Activated gamma-delta T cell treated with Interleukin-2 at 50 U/mL for 16 hours (primary cell): ENCODE measurements around the gene ACSBG1.
A peak's percentile ranks its signal among the peaks of the same experiment; 100 is the strongest.
"Not testable (repeated sequence)": the region's sequence is repeated elsewhere in the genome, so short reads cannot be mapped to it uniquely, and the experiment has no call there.

Experiments used
- DNase-seq: peaks from one replicate; pipeline ENCODE4 v3.0.0-alpha.2; 2020

The ACSBG1 gene

DNA sequence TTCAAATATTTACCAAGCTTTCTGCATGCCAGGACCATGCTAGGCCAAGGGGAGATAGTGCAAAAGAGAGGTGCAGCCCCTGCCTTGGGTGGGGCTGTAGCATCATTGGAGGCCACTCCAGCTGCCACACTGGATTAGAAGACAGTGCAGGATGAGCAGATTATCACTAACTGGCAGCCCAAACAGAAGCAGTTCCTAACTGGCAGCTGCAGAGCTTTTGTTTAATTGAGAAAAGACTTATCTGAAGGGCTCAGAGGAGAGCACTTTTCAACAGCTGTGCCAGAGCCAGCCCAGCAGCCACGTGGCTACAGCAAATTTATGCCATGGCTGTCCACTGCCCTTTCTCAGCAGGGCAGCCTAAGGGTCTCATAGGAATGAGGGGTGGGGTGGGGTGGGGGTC lies 13.5 kb upstream of the ACSBG1 start:
- DNase-seq: no peak

DNA sequence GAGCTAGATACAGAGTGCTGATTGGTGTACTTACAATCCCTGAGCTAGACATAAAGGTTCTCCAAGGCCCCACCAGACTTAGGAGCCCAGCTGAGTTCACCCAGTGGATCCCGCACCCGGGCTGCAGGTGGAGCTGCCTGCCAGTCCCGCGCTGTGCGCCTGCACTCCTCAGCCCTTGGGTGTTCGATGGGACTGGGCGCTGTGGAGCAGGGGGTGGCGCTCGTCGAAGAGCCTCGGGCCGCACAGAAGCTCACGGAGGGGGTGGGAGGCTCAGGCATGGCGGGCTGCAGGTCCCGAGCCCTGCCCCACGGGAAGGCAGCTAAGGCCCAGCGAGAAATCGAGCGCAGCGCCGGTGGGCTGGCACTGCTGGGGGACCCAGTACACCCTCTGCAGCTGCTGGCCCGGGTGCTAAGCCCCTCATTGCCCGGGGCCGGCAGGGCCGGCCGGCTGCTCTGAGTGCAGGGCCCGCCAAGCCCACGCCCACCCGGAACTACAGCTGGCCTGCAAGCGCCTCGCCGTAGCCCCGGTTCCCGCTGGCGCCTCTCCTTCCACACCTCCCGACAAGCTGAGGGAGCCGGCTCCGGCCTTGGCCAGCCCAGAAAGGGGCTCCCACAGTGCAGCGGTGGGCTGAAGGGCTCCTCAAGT lies 11.7 kb upstream of the ACSBG1 start:
- not testable (repeated sequence) for DNase-seq

DNA sequence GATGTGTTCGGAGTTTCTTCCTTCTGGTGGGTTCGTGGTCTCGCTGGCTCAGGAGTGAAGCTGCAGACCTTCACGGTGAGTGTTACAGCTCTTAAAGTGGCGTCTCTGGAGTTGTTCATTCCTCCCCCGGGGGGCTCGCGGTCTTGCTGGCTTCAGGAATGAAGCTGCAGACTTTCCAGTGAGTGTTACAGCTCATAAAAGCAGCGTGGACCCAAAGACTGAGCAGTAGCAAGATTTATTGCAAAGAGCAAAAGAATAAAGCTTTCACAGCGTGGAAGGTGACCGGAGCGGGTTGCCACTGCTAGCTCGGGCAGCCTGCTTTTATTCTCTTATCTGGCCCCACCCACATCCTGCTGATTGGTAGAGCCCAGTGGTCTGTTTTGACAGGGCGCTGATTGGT lies 11.0 kb upstream of the ACSBG1 start:
- DNase-seq: not testable (repeated sequence)

DNA sequence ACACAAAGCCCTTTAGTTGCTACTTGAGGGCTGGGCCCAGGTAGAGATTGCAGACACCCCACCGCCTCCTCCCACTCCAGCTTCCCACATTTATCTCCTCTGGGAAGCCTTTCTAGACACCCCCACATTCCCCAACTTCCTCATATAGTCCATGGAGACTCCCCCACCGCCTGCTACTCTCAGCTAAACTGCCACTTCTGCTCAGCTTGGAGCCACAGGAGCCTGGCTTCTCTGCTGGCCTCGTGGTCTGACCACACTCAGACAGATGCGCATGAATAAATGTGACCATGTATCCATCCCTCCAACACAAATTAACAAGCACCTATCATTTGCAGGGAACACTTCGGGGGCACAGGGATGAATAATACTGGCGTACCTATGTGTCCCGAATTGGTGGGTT lies 10.5 kb upstream of the ACSBG1 start:
- no peak for DNase-seq

DNA sequence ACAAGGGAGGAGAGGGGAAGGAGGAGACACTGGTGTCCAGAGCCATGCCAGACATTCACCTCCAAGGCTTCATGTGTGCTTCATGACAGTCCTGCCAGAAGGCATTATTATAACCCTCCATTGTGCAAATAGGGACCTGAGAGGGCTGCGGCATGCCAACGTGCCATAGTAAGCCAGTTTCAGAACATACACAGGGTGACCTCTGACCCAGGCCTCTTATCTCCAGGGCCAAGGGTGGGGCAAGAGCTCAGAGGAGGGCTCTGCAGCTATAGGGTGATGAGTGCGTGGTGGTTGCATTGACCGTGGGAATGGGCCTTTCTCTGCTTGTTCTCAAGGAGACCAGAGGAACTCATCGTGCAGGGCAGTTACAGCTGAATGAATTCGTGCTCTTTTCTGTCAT lies 9.7 kb upstream of the ACSBG1 start:
- DNase-seq: no peak

DNA sequence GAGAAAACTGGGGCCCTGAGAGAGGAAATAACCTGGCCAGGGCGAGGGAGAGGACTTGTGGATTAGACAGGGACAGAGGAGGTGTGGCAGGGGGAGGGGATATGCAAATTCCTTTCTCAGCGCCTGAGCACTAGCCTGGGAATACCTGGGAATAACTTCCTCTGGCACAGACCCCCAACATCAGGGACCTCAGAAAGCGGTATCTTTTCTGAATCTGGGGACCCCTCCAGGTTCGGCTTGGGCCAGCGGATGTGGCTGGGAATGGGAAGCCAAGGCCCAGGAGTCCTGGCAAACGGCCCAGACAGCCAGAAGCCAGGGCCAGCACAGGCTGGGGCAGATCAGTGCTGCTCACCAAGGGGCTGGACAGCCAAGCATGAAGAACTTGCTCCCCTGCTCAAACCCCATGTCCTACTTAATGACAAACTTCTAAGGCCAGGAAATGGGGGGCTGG lies 9.2 kb upstream of the ACSBG1 start:
- DNase-seq: no peak

DNA sequence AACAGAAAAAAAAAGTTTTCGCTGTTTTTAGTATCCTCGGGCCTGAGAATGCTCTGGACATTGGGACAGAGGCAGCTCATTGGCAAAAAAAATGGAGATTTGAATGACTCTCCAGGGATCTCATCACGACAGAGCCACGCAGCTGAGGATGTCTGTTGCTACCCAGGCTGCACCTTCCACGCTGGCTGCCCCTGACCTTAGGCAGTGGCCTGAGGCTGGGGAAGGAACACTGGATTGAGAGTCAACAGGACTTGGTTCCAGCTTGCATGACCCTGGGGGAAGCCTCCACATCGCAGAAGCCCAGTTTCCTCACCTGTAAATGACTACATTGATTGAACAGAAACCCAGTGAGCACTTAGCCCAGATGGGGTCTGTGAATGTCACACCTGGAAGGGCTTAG lies 8.7 kb upstream of the ACSBG1 start:
- DNase-seq: no peak

DNA sequence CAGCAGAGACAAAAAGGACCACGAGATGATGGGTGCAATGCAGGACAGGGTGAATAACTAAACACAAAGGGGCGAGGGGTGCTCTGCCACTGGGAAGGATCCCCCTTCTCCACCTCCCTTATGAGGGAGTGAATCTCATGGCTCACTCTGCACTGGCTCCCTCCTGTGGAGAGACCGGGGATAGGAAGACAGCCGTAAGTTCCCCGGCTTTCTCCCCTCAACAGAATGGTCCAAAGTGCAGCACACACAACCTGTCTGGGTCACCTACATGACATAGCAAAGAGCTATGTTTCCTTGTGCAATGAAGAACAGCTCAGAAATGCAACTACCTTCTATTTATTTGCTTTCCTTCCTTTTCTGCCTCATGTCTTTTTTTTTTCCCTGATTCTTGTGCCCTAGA lies 7.8 kb upstream of the ACSBG1 start:
- no peak for DNase-seq

DNA sequence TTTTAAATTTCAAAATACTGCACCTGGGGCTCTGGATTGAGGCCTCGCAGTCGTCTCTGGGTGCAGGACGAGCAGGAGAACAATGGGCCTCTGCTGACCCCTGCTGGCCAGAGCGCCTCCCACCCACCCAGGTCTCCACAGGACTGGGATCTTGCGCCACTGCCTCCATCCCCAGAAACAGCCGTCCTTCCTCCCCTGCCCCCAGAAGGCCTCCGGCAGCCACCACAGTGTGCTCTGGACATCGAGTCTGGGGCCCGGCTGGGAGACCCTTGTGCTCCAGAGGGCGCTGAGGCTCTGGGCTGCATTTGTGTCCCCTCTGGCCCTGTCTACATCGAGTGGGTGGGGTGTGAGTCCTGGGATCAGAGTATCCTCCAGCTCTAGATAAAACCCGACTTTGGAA lies 6.7 kb upstream of the ACSBG1 start:
- DNase-seq: peak; percentile 82

DNA sequence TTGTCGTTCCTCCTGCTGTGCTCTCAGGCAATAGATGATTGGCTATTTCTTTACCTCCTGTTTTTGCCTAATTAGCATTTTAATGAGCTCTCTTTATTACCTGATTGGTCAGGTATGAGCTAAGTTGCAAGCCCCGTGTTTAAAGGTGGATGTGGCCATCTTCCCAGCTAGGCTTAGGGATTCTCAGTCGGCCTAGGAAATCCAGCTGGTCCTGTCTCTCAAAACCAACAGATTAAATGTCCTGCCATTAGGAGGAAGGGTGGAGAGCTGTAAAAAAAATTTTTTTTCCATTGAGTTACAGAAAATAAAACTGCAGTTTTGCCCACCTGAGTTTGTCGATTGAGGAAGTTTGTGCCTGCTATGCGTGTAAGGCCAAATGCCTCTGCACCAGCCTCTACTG lies 5.4 kb upstream of the ACSBG1 start:
- DNase-seq: no peak

DNA sequence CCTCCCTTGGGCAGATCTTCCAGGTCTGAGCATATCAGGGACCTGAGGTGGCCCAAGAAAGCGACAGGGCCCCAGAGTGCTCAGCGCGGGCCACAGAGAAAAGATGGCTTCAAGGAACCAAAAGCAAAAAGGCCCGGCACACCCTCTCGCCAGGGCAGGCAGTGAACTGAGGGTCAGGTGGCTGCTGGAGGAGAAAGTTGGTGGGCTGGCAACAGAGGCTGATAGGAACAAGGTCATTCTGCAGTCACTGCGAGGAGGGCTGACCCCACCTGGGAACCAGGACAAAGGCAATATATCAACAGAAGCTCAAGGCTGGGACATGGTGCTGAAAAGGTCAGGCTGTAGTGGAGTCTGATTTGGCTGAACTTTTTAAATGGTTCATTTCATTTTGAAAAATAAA lies 2.8 kb upstream of the ACSBG1 start:
- no peak for DNase-seq

DNA sequence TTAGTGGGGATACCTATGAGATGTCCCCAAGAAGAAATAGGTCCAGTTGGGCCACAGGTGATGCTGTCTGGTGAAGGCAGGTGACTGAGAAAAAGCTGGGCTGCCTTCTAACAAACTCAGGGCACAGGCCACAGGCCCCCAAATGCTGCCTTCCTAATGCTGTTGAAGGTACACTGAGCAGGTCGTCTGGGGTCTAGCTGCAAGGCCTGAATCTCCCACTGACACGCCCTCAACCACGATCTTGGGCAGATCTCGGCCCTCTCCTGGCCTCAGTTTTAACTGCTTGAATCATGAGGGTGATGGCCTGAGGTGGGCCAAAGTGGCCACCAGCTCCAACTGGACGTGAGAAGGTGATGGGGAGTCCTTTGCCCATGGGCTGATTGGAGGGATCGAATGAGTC lies 2.1 kb upstream of the ACSBG1 start:
- DNase-seq: no peak

DNA sequence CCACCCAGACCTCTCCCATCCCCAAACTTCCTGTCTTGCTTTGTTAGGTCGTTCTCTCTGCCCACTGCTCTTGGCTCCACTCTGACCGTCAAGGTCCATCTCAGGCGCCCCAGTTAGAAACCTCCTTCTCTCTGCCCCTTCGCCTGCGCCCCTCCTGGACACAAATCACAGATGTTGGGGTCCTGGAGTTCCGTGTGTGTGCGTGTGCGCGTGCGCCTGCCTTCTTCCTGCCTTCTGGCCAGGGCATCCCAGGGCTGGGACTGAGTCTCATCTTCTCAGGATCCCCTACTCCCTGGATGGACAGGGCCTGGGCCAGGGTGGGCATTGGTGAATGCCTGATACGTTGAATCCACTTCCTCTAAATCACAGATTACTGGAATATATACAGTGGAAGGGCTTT lies 869 bp downstream of the ACSBG1 start:
- DNase-seq: no peak

DNA sequence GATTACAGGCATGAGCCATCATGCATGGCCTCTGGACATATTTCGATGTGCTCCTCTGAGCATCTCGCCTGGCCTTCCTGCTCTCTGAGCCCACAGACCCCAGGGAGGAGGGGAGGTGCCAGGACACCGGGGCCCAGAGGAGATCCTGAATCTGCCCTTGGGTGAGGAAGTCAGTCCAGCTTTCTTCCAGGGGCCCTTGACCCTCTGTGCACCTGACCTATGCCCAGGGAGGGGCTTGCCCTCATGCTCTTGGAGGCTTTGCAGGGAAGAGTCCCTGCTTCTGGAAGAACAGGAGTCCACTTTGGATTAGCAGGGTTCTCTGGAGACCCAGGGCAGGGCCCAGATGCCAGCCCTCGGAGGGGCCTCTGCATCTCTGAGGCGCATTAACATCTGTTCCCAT lies 1.4 kb downstream of the ACSBG1 start:
- no peak for DNase-seq

DNA sequence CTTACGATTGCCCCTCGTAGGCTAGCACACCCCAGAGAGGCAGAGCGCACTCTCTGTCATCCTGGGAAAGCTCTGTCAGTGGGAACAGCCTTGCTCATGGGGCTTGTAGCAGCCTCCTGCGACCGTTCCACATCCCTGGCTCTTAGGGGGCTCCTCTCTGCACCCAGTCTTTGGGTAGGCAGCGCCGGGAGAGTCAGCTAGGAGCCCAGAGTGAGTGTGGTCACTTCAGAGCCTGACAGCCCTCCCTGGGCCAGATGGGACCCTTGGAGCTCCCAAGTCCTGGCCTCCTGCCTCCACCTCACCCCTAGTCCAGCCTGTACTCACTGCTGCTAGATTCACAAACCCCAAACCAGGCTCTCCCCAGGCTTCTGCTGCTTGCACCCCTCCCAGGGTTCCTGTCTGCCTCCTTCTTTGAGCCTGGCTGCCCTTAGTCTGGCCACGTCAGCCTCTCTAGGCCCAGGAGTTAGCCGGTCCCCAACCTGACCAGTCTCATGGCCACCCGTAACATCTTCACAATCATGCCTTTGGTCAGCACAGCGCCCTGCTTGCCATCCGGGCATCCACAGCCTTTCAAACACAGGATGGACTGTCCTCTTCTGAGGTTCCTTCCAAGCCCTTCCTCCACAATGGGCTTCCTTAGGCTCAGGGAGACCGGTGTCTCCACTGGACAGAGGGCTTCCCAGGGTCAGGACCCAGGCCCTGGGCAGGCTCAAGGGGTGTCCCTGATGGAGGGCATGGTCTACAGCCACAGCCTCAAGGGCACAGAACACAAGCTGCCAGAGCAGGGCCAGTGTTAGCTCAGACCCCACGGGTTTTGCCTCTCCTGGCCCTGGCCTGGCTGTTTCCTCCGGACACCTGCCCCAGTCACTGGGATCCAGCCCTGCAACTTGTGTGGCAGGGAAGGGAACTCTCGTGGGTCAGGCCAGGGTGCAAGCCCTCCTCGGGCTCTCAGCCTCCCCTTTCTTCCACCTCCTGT lies 4.6 kb downstream of the ACSBG1 start:
- DNase-seq: no peak

DNA sequence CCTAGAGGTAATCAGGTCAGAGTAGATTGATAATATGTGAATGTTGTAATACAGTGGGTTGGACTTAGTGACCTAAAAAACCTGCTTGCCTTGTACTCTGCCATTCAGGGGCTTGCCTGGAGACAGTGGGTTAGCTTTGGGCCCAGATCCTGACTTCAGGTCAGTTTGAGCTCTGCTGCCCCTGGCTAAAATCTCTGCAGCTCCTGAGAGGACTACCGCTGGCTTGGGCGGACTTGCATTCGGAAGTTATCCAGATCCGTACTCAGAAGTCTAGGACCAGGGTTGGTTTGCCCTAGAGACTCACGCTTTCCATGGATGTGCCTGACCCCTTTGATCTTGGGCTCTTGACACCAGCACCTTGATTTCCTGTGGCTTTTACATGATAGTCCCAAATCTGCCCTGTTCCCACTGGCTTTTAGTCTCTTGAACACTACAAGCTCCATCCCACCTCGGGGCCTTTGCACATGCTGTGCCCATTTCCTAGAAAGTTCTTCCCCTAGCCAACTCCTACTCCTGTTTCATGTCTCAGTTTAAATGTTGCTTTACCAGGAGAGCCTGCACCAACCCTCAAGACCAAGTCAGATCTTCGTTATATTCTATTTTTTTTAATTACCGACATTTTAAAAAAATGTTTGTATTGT lies 5.9 kb downstream of the ACSBG1 start:
- no peak for DNase-seq

DNA sequence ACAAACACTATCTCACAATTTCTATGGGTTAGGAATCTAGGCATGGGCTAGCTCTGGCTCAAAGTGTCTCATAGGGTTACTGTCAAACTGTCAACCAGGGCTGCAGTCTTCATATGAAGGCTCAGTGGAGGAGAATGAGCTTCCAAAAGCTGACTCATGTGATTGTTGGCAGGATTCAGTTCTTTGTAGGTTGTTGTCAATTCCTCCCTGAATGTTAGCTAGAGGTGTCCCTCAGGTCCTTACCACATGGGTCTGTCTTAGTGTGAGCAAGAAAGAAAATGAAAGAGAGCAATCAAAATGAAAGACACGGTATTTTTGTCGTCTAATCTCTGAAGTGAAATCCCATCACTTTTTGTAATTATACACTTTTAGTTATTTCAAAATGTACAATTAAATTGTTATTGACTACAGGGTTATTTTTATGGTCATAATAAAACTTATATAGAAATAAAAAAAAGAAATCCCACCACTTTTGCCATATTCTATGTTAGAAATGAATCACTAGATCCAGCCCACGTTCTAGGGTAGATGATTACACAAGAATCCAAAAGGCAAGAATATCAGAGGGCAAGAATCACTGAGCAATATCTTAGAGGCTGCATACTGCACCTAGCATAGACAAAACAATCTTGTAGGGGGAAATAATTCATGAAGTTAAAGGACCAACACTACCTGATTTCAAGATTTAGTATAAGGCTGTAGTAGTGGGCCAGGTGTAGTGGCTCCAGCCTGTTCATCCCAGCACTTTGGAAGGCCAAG lies 8.4 kb downstream of the ACSBG1 start:
- DNase-seq: no peak

DNA sequence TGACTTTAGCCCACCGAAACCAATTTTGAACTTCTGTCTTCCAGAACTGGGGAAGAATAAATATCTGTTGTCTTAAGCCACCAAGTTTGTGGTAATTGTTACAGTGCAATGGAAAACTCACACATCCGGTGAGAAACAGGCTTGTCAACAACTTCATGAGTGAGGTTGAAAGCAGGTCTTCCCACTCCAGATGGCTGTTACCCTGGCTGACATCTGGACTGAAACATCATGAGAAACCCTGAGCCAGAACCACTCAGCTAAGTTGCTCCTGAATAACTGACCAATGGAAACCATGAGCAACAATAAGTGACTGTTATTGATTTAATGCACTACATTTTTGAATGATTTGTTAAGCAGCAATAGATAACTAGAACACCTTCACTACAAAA lies 10.3 kb downstream of the ACSBG1 start:
- no peak for DNase-seq

DNA sequence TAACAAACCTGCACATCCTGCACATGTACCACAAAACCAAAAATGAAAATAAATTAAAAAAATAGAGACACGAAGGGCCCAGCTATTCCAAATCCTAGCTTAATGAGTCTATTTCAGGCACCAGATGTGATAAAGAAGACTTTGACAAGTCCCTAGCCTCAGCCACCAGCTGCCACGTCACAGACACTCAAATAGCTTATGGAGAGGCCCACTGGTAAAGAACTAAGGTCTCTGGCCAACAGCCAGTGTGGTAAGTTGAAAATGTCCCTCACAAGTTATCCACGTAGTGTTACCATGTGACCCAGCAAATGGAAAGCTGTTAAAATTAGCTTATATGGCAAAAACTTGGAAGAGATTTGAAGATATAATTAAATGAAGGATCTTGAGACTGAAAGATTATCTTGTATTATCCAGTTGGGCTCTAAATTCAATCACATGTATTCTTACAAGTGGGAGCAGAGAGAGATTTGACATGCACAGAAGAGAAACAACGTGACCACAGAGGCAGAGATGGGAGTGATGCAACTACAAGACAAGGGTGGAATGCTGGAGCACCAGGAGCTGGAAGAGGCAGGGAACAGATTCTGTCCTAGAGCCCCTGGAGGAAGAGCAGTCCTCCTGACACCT lies 10.9 kb downstream of the ACSBG1 start:
- no peak for DNase-seq

DNA sequence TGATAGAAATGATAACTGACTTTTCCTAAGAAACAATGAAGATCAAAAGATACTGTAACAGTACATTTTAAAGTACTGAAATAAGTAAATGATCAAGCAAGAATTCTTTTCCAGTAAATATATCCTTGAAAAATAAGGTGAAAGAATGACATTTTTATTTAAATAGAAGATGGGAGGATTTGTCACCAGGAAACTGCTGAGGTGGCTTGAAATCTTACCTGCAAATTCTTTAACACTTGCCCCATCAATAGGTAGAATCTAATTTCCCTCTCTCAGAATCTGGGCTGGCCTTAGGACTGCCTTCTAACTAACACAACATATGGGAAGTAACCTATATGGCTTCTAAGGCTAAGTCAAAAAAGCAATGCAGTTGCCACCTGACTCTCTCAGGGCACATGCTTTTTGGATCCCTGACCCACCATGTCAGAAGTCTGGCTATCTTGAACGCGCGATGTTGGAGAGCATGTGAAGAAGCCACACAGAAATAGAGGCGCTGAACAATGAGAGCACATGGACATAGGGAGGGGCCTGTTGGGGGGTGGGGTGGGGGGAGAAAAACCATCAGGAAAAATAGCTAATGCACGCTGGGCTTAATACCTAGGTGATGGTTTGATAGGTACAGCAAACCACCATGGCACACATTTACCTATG lies 11.5 kb downstream of the ACSBG1 start:
- DNase-seq: no peak

DNA sequence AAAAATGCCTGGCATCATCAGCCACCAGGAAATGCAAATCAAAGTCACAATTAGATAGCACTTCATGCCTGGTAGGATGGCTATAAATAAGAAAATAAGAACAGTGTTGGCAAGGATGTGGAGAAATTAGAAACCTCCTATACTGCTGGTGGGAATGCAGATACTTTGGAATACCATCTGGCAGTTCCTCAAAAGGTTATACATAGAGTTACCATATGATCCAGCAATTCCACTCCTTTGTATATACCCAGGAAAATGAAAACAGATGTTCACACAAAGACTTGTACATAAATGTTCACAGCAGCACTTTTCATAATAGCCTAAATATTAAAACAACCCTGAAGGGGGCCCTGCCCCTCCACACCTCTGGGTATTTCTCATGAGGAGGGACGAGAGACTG lies 13.7 kb downstream of the ACSBG1 start:
- DNase-seq: no peak
